WTC11 (cell line): ENCODE results near the gene MYMX.
A peak's percentile ranks its signal among the peaks of the same experiment; 100 is the strongest.

Source experiments
- ATF6 ChIP-seq: sonication (generic); formaldehyde crosslinking; IDR thresholded peaks from 2 replicates; pipeline ENCODE4 v1.8.1; 2023; ENCODE audit warnings: mild to moderate bottlenecking, missing genetic modification reagents
- CTCF ChIP-seq: fragments of 200-600 bp; IDR thresholded peaks from 2 replicates; pipeline ENCODE4 v1.8.0; 2022; ENCODE audit warnings: antibody characterized with exemption
- MXD4 ChIP-seq: fragments of 250-450 bp; sonication (Bioruptor Pico); IDR thresholded peaks from 2 replicates; pipeline ENCODE4 v1.8.0; 2021; ENCODE audit warnings: mild to moderate bottlenecking, moderate library complexity, borderline replicate concordance
- PRDM15 ChIP-seq: sonication (generic); formaldehyde crosslinking; IDR thresholded peaks from 2 replicates; pipeline ENCODE4 v1.8.0; 2022; ENCODE audit warnings: missing genetic modification reagents

- TF ChIP-seq MXD4: no peak
- 0 out of 2 replicates have a peak, but pooled peaks have one; percentile 6 for TF ChIP-seq CTCF
- TF ChIP-seq ATF6 (CRISPR knock-in tag): no peak
- TF ChIP-seq PRDM15 (CRISPR knock-in tag): no peak
Measured at GRCh38 chr6:44221961-44222335, 5.2 kb downstream of the MYMX start.
